ENCODE measurements around the gene ADA. TPM values are rescaled to one million over a fixed set of nuclear protein-coding genes. Genes with fewer than 3 reads are reported as not detected.

Gene ADA
- total and polyA plus RNA-seq, 2 of the 4 experiments (the other 2 are of a cell fraction) = 8.1 to 11.0 TPM

- H3K23ac ChIP-seq (ENCODE audit: low read depth, low read length) = no peak overlapping the region
- H3K4ac ChIP-seq (ENCODE audit: low read depth, low read length) = no peak overlapping the region
- peaks cover 6% of the 10 kb centered on the region for H3K9me3 ChIP-seq (ENCODE audit: control insufficient read depth, insufficient read depth, low read length)
- in situ Hi-C loops (cut with MboI; ENCODE audit: low sequenced_read_pairs) (loop anchor here (10.0 kb wide), 1 partner anchor 144 kb away; the partner anchor contains the start of gene TTPAL), dilution Hi-C loops (cut with HindIII; ENCODE audit: low sequenced_read_pairs, unreplicated experiment) (no loop called here), intact Hi-C loops (cut with micrococcal nuclease) (no loop called here)
- H3K4me1 ChIP-seq (ENCODE audit: control insufficient read depth, insufficient read depth, low read length) = no peaks in the 10 kb centered on the region
- H3K27me3 ChIP-seq (ENCODE audit: control insufficient read depth, insufficient read depth, low read length) = no peaks in the 10 kb centered on the region
- no peak overlapping the region for H2AFZ ChIP-seq (replicated peaks; ENCODE audit: low read length, poor library complexity)
- WGBS, 2 experiments (ENCODE audit: extremely low coverage in 2 of 2, insufficient read length in 1 of 2) = 84% methylated on average over 5 of the region's 14 CpGs; no CpG with 5 or more reads in 1 of the 2 experiments
- TF ChIP-seq NFE2L2 (IDR thresholded peaks at IDR 0.05; ENCODE audit: low read depth, low read length) (no peak), CHD1 (IDR thresholded peaks at IDR 0.05; ENCODE audit: low read depth, low read length) (no peak), BHLHE40 (IDR thresholded peaks at IDR 0.05; ENCODE audit: low read depth, low read length) (no peak), ELK1 (IDR thresholded peaks at IDR 0.05; ENCODE audit: borderline replicate concordance, low read depth, low read length) (no peak), MAFK (IDR thresholded peaks at IDR 0.05; ENCODE audit: low read depth, low read length) (no peak), MAZ (IDR thresholded peaks at IDR 0.05; ENCODE audit: borderline replicate concordance, low read depth, low read length) (no peak), MXI1 (IDR thresholded peaks at IDR 0.05; ENCODE audit: borderline replicate concordance, low read depth, low read length) (no peak), RFX5 (IDR thresholded peaks at IDR 0.05; ENCODE audit: low read depth, low read length) (no peak), RCOR1 (IDR thresholded peaks at IDR 0.05; ENCODE audit: insufficient replicate concordance, low read length) (no peak), FOS (IDR thresholded peaks at IDR 0.05; ENCODE audit: low read depth, low read length) (no peak), CEBPB (IDR thresholded peaks at IDR 0.05; ENCODE audit: low read depth, low read length) (no peak), USF2 (IDR thresholded peaks at IDR 0.05; ENCODE audit: low read depth, low read length) (no peak), POLR2A (IDR thresholded peaks at IDR 0.05; ENCODE audit: low read depth, low read length) (no peak), CTCF (conservative IDR thresholded peaks at IDR 0.05; ENCODE audit: low read depth, low read length) (no peak), SMC3 (IDR thresholded peaks at IDR 0.05; ENCODE audit: low read depth, low read length) (no peak), RAD21 (IDR thresholded peaks at IDR 0.05; ENCODE audit: low read length) (no peak)
- H2BK15ac ChIP-seq (ENCODE audit: low read depth, low read length) = no peak overlapping the region
- no peak for ATAC-seq (ENCODE audit: low read depth)
- no peaks in the 10 kb centered on the region for H3K9me1 ChIP-seq (ENCODE audit: insufficient read depth, low read length)
- no peak overlapping the region for H2AK9ac ChIP-seq (replicated peaks; ENCODE audit: low read depth, low read length, poor library complexity)
- CTCF ChIA-PET = no interaction called here
- H2AK5ac ChIP-seq (ENCODE audit: low read depth, low read length) = no peak overlapping the region
- no peak overlapping the region for H4K5ac ChIP-seq (ENCODE audit: low read depth, low read length)
- peaks cover 49% of the 10 kb centered on the region for H3K36me3 ChIP-seq (ENCODE audit: control insufficient read depth, insufficient read depth, low read length)
- H3K14ac ChIP-seq (replicated peaks; ENCODE audit: low read depth, low read length) = no peak overlapping the region
- no peak overlapping the region for H3K9ac ChIP-seq (ENCODE audit: low read depth, low read length)
- H3K4me2 ChIP-seq (ENCODE audit: low read depth, low read length) = no peak overlapping the region
- no TSS peak for BruUV-seq (replicated peaks)
- H4K91ac ChIP-seq (ENCODE audit: insufficient read depth, low read depth, low read length) = no peak overlapping the region
- H2BK20ac ChIP-seq (ENCODE audit: low read depth, low read length) = no peak overlapping the region
- H2BK5ac ChIP-seq (ENCODE audit: low read depth, low read length, poor library complexity, severe bottlenecking) = no peak overlapping the region
- POLR2A ChIA-PET (ENCODE audit: unreplicated experiment) = no interaction called here
- peaks cover 0 to 8% of the 10 kb centered on the region in 2 experiments; a peak in 1 of 4 replicates for H3K79me1 ChIP-seq (ENCODE audit: low read depth in 1 of 2, low read length in 2 of 2)
- H3K18ac ChIP-seq (ENCODE audit: low read depth, low read length) = no peak overlapping the region
- H4K8ac ChIP-seq (ENCODE audit: low read depth in 2 of 2, low read length in 2 of 2) = no peak overlapping the region
- no peak for DNase-seq
- no peak overlapping the region for H3K4me3 ChIP-seq (ENCODE audit: insufficient read depth, low read depth, low read length)
- no peak overlapping the region for H3K27ac ChIP-seq (ENCODE audit: insufficient read depth, low read length)
- H4K20me1 ChIP-seq (ENCODE audit: insufficient read depth, low read length) = peaks cover 3% of the 10 kb centered on the region; the same call in 1 of the 2 replicates
- no peak overlapping the region for H2BK120ac ChIP-seq (ENCODE audit: low read depth, low read length)
- H3K56ac ChIP-seq (ENCODE audit: extremely low read depth, insufficient read depth, low read length) = no peak overlapping the region
Observed at GRCh38 chr20:44618318-44618731, 33.2 kb downstream of the ADA start.
